Erythroblast (primary cell): ENCODE results near the gene STRIP1.

ENCODE experiments used
- GATA1 ChIP-seq: IDR thresholded peaks from 2 replicates; pipeline ENCODE4 v1.6.1; 2011; ENCODE audit warnings: low read depth, mild to moderate bottlenecking, control low read depth, low read length, moderate library complexity
- POLR2A ChIP-seq: IDR thresholded peaks from 2 replicates; pipeline ENCODE4 v1.6.1; 2011; ENCODE audit warnings: mild to moderate bottlenecking, low read length

DNA sequence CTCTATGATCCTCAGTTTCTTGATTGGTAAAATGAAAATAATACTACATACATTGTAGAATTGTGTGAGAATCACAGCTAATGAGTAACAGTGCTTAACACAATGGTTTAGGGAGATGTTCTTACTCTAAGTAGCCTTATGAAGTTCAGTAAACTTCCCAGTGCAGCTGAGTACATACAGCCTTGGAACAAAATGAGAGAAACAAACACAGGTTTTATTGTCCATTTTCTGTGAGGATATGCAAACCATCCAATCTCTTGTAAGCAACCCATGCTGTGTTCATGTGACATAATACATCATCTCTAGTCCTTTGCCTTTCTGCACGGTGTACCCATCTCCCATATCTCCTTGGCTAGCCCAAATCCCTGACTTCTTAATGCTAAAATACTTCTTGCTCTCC lies 14.7 kb upstream of the STRIP1 start:
- TF ChIP-seq POLR2A (no peak), GATA1 (no peak)
